Activated naive CD8-positive, alpha-beta T cell treated with anti-CD3 and anti-CD28 coated beads for 36 hours (primary cell): Measurements from ENCODE around the gene VWA7. TPM values are rescaled to one million over a fixed set of nuclear protein-coding genes. Genes with fewer than 3 reads are reported as not detected.

Experiments
- DNase-seq: peaks from one replicate; pipeline ENCODE4 v3.0.0; 2021
- H3K27ac Mint-ChIP-seq: one replicate; pipeline ENCODE4 v1.8.0; 2022; ENCODE audit warnings: mild to moderate bottlenecking, moderate library complexity, mixed read lengths
- H3K27me3 Mint-ChIP-seq: one replicate; pipeline ENCODE4 v1.8.0; 2022; ENCODE audit warnings: mild to moderate bottlenecking, mixed read lengths
- H3K36me3 Mint-ChIP-seq: one replicate; pipeline ENCODE4 v1.8.0; 2021; ENCODE audit warnings: mild to moderate bottlenecking, mixed read lengths
- H3K4me1 Mint-ChIP-seq: one replicate; pipeline ENCODE4 v1.8.0; 2021; ENCODE audit warnings: mixed read lengths
- H3K4me3 Mint-ChIP-seq: one replicate; pipeline ENCODE4 v1.8.0; 2022; ENCODE audit warnings: mild to moderate bottlenecking, moderate library complexity, mixed read lengths
- H3K9me3 Mint-ChIP-seq: one replicate; pipeline ENCODE4 v1.8.0; 2022; ENCODE audit warnings: mixed read lengths
- total RNA-seq, 2 experiments: library from RNA; stranded (reverse); gene quantifications; one replicate each; pipeline ENCODE4 v1.2.3, GENCODE V29; 2021

Gene VWA7
- total RNA-seq, 2 experiments from 2014 or later = 1.6 to 1.7 TPM

GRCh38 chr6:31723980-31724691, 53.0 kb downstream of the VWA7 start:
- H3K27me3 Mint-ChIP-seq = no peaks in the 10 kb centered on the region
- H3K9me3 Mint-ChIP-seq = no peaks in the 10 kb centered on the region
- H3K36me3 Mint-ChIP-seq = peaks cover 4% of the 10 kb centered on the region
- H3K27ac Mint-ChIP-seq = no peak overlapping the region
- no peak overlapping the region for H3K4me3 Mint-ChIP-seq
- peaks cover 25% of the 10 kb centered on the region for H3K4me1 Mint-ChIP-seq
- DNase-seq = no peak

GRCh38 chr6:31723245-31723979, 53.7 kb downstream of the VWA7 start, which contains the start of gene MPIG6B:
Gene MPIG6B (plus strand): TSS chr6:31723373. CDS start chr6:31723384, 11 bp downstream.
- H3K4me3 Mint-ChIP-seq = peak within 1 kb of the TSS; percentile 12
- DNase-seq = no peak

GRCh38 chr6:31722173-31722572, 55.0 kb downstream of the VWA7 start:
- H3K27me3 Mint-ChIP-seq = no peaks in the 10 kb centered on the region
- DNase-seq = no peak
- peaks cover 4% of the 10 kb centered on the region for H3K36me3 Mint-ChIP-seq
- H3K27ac Mint-ChIP-seq = no peak overlapping the region
- no peak overlapping the region for H3K4me3 Mint-ChIP-seq
- H3K9me3 Mint-ChIP-seq = no peaks in the 10 kb centered on the region
- peaks cover 16% of the 10 kb centered on the region for H3K4me1 Mint-ChIP-seq

More at GRCh38 chr6:31723245-31723979, 53.7 kb downstream of the VWA7 start, which contains the start of gene MPIG6B:
- Mint-ChIP-seq H3K36me3 (peaks cover 4% of the 10 kb centered on the region), H3K4me1 (peaks cover 23% of the 10 kb centered on the region), H3K9me3 (no peaks in the 10 kb centered on the region), H3K27me3 (no peaks in the 10 kb centered on the region), H3K27ac (no peak within 1 kb of the TSS)

GRCh38 chr6:31721351-31722020, 55.6 kb downstream of the VWA7 start, which contains the start of gene LY6G6C:
Gene LY6G6C (minus strand): TSS chr6:31721746. CDS start chr6:31721679, 67 bp downstream.
- Mint-ChIP-seq H3K4me3 (no peak within 1 kb of the TSS), H3K36me3 (peaks cover 4% of the 10 kb centered on the region), H3K4me1 (peaks cover 9% of the 10 kb centered on the region), H3K27me3 (no peaks in the 10 kb centered on the region), H3K27ac (no peak within 1 kb of the TSS), H3K9me3 (no peaks in the 10 kb centered on the region)
- DNase-seq = no peak

DNA sequence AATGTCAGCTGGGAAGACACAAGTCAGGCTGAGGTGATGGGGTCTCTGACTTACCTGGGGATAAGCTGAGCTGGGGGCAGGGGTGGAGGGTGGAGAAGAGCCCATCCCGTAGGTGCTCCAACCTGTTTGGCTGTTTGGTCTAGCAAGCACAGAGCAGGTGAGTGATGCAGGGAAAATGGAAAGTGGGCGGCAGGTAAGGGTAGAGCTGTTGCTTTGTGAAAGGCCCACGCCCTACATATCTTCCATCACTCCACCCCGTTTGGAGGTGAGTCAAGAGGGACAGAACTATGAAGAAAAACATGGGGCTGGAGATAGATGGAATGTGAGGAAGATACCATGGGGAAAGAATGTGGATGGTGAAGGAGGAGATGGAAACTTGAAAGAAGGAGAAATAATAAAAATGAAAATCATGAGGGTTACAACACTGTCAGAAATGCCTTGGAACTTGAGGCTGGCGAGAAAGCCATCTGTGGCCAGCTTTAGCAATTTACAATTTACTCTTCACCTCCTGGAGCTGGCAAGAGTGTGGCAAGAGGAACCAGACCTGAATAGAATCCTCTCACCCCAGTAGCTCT, 56.8 kb downstream of the VWA7 start:
- DNase-seq = no peak
- no peak overlapping the region for H3K4me3 Mint-ChIP-seq
- no peaks in the 10 kb centered on the region for H3K36me3 Mint-ChIP-seq
- H3K4me1 Mint-ChIP-seq = no peaks in the 10 kb centered on the region
- H3K27ac Mint-ChIP-seq = no peak overlapping the region
- no peaks in the 10 kb centered on the region for H3K27me3 Mint-ChIP-seq
- H3K9me3 Mint-ChIP-seq = no peaks in the 10 kb centered on the region

- Mint-ChIP-seq H3K9me3 (no peaks in the 10 kb centered on the region), H3K4me3 (no peak overlapping the region), H3K27me3 (no peaks in the 10 kb centered on the region), H3K4me1 (peaks cover 4% of the 10 kb centered on the region), H3K27ac (no peak overlapping the region), H3K36me3 (no peaks in the 10 kb centered on the region)
- DNase-seq = no peak
These were observed 58.1 kb downstream of the VWA7 start for GRCh38 chr6:31719001-31719400.

DNA sequence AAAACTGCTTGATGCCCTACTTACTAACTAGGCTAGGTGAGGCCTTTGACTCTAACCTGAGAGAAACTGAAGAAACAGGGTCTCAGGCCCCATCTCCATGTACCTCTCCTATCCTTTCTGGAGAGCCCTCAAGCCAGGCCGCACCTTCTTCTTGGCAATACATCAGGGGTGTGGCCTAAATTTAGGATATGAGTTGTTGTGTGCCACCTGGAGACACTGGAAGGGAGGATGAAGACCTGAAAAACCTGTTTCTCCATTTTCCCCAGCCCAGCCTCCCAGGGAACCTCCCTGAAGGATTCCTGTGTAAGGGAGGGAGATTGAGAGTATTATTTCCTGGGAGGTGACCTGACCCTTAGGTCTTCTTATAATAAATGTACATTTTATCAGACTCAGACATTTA, 58.9 kb downstream of the VWA7 start:
- Mint-ChIP-seq H3K9me3 (no peaks in the 10 kb centered on the region), H3K27ac (no peak overlapping the region), H3K36me3 (no peaks in the 10 kb centered on the region), H3K4me3 (no peak overlapping the region), H3K4me1 (peaks cover 5% of the 10 kb centered on the region), H3K27me3 (no peaks in the 10 kb centered on the region)
- DNase-seq = no peak

GRCh38 chr6:31717499-31718222, 59.5 kb downstream of the VWA7 start:
- Mint-ChIP-seq H3K4me1 (peaks cover 5% of the 10 kb centered on the region), H3K4me3 (no peak overlapping the region), H3K27ac (no peak overlapping the region), H3K27me3 (no peaks in the 10 kb centered on the region), H3K9me3 (no peaks in the 10 kb centered on the region), H3K36me3 (no peaks in the 10 kb centered on the region)
- DNase-seq = no peak

Other genes with a start within 250 kb of the VWA7 start
- gene MCCD1, start 248.4 kb downstream of the VWA7 start, total RNA-seq = not detected
- gene DDX39B, start 235.3 kb downstream of the VWA7 start, total RNA-seq = 100 to 1,000 TPM; 570 to 580 TPM
- gene ATP6V1G2, start 230.7 kb downstream of the VWA7 start, total RNA-seq = 1 to 10 TPM; 1.0 to 1.5 TPM
- 10 to 100 TPM; 10.6 TPM for gene NFKBIL1, start 229.7 kb downstream of the VWA7 start, total RNA-seq
- 100 to 1,000 TPM; 328 to 335 TPM for gene LTA, start 205.0 kb downstream of the VWA7 start, total RNA-seq
- gene TNF, start 201.8 kb downstream of the VWA7 start, total RNA-seq = 100 to 1,000 TPM; 114 to 115 TPM
- 100 to 1,000 TPM; 273 TPM for gene LTB, start 194.9 kb downstream of the VWA7 start, total RNA-seq
- 10 to 100 TPM; 29.1 TPM for gene LST1, start 191.1 kb downstream of the VWA7 start, total RNA-seq
- gene NCR3, start 184.3 kb downstream of the VWA7 start, total RNA-seq = 10 to 100 TPM; 28.7 to 31.2 TPM
- 100 to 1,000 TPM; 150 to 157 TPM for gene AIF1, start 162.1 kb downstream of the VWA7 start, total RNA-seq
- gene PRRC2A, start 156.6 kb downstream of the VWA7 start, total RNA-seq = 100 to 1,000 TPM; 244 to 252 TPM
- 100 to 1,000 TPM; 244 to 246 TPM for gene BAG6, start 124.7 kb downstream of the VWA7 start, total RNA-seq
- gene APOM, start 121.4 kb downstream of the VWA7 start, total RNA-seq = 1 to 10 TPM; 5.1 to 5.7 TPM
- 10 to 100 TPM; 10.8 to 11.1 TPM for gene C6orf47, start 116.5 kb downstream of the VWA7 start, total RNA-seq
- gene GPANK1, start 112.3 kb downstream of the VWA7 start, total RNA-seq = 10 to 100 TPM; 33.3 to 37.0 TPM
- gene CSNK2B, start 111.2 kb downstream of the VWA7 start, total RNA-seq = 100 to 1,000 TPM; 297 to 307 TPM
- 10 to 100 TPM; 17.6 to 21.4 TPM for gene LY6G5B, start 107.4 kb downstream of the VWA7 start, total RNA-seq
- 1 to 10 TPM; 2.3 to 2.4 TPM for gene LY6G5C, start 96.3 kb downstream of the VWA7 start, total RNA-seq
- gene ABHD16A, start 74.0 kb downstream of the VWA7 start, total RNA-seq = 10 to 100 TPM; 33.3 to 35.8 TPM
- gene LY6G6F, start 70.5 kb downstream of the VWA7 start, total RNA-seq = not detected
- gene LY6G6D, start 62.0 kb downstream of the VWA7 start, total RNA-seq = not detected
- gene LY6G6C, start 55.6 kb downstream of the VWA7 start, total RNA-seq = not detected
- under 1 TPM; 0.16 to 0.56 TPM for gene MPIG6B, start 54.0 kb downstream of the VWA7 start, total RNA-seq
- 1 to 10 TPM; 3.5 to 3.8 TPM for gene DDAH2, start 48.0 kb downstream of the VWA7 start, total RNA-seq
- 100 to 1,000 TPM; 328 to 329 TPM for gene CLIC1, start 40.8 kb downstream of the VWA7 start, total RNA-seq
- gene MSH5, start 37.3 kb downstream of the VWA7 start, total RNA-seq = 10 to 100 TPM; 48.1 to 53.4 TPM
- 1 to 10 TPM; 7.6 to 9.5 TPM for gene SAPCD1, start 14.7 kb downstream of the VWA7 start, total RNA-seq
- 100 to 1,000 TPM; 176 to 181 TPM for gene VARS1, start 18.4 kb upstream of the VWA7 start, total RNA-seq
- gene LSM2, start 29.6 kb upstream of the VWA7 start, total RNA-seq = 100 to 1,000 TPM; 145 TPM
- gene HSPA1L, start 38.0 kb upstream of the VWA7 start, total RNA-seq = 1 to 10 TPM; 1.2 to 1.5 TPM
- 10 to 100 TPM; 24.3 to 24.8 TPM for gene HSPA1A, start 38.2 kb upstream of the VWA7 start, total RNA-seq
- 10 to 100 TPM; 21.6 to 24.3 TPM for gene HSPA1B, start 50.4 kb upstream of the VWA7 start, total RNA-seq
- 10 to 100 TPM; 12.4 to 12.9 TPM for gene NEU1, start 85.5 kb upstream of the VWA7 start, total RNA-seq
- under 1 TPM in 1 of 2 experiments, not detected in 1; 0.30 TPM for gene SLC44A4, start 101.7 kb upstream of the VWA7 start, total RNA-seq
- gene EHMT2, start 120.4 kb upstream of the VWA7 start, total RNA-seq = 10 to 100 TPM; 63.4 to 64.0 TPM
- gene ZBTB12, start 124.8 kb upstream of the VWA7 start, total RNA-seq = 1 to 10 TPM; 3.1 to 3.2 TPM
- gene C2, start 150.4 kb upstream of the VWA7 start, total RNA-seq = 1 to 10 TPM in 1 of 2 experiments, under 1 TPM in 1; 0.42 to 1.6 TPM
- under 1 TPM; 0.52 to 0.82 TPM for gene CFB, start 168.8 kb upstream of the VWA7 start, total RNA-seq
- gene NELFE, start 181.6 kb upstream of the VWA7 start, total RNA-seq = 10 to 100 TPM; 73.8 to 75.5 TPM
- 10 to 100 TPM; 84.6 to 90.9 TPM for gene SKIC2, start 181.8 kb upstream of the VWA7 start, total RNA-seq
- 10 to 100 TPM; 15.6 to 16.3 TPM for gene DXO, start 194.8 kb upstream of the VWA7 start, total RNA-seq
- gene C4A, start 204.7 kb upstream of the VWA7 start, total RNA-seq = 1 to 10 TPM; 2.2 to 3.2 TPM
- 1 to 10 TPM; 3.0 to 4.0 TPM for gene C4B, start 237.5 kb upstream of the VWA7 start, total RNA-seq